Ecto neural progenitor cell (in vitro differentiated cells): Measurements from ENCODE around the gene IL33.
"Not testable (repeated sequence)": the region's sequence is repeated elsewhere in the genome, so short reads cannot be mapped to it uniquely, and the experiment has no call there.

Experiments
- DNase-seq: peaks from one replicate; pipeline ENCODE4 v3.0.0-alpha.2; 2018; ENCODE audit warnings: low spot score

IL33 gene

GRCh38 chr9:6215562-6215961, at the start of gene IL33:
Gene IL33 (plus strand): TSS chr9:6215807. CDS start chr9:6241695, 25,888 bp downstream.
- no peak for DNase-seq

- DNase-seq: no peak
These were observed 43.9 kb upstream of the IL33 start for GRCh38 chr9:6171667-6172066.

- no peak for DNase-seq
These were observed 41.7 kb upstream of the IL33 start for GRCh38 chr9:6173914-6174313.

GRCh38 chr9:6182549-6183226, 32.9 kb upstream of the IL33 start:
- not testable (repeated sequence) for DNase-seq

- DNase-seq: no peak
These were observed 32.4 kb upstream of the IL33 start for GRCh38 chr9:6183227-6183551.

- DNase-seq: no peak
These were observed 32.0 kb upstream of the IL33 start for GRCh38 chr9:6183627-6184026.

GRCh38 chr9:6184749-6185645, 30.6 kb upstream of the IL33 start:
- DNase-seq: no peak

GRCh38 chr9:6186691-6187090, 28.9 kb upstream of the IL33 start:
- DNase-seq: no peak

- no peak for DNase-seq
These were observed 28.3 kb upstream of the IL33 start for GRCh38 chr9:6187272-6187671.

- DNase-seq: no peak
These were observed 27.1 kb upstream of the IL33 start for GRCh38 chr9:6188466-6188865.

GRCh38 chr9:6188906-6189305, 26.7 kb upstream of the IL33 start:
- no peak for DNase-seq

GRCh38 chr9:6194934-6195333, 20.7 kb upstream of the IL33 start:
- no peak for DNase-seq

- DNase-seq: no peak
These were observed 19.8 kb upstream of the IL33 start for GRCh38 chr9:6195714-6196360.

GRCh38 chr9:6197330-6197729, 18.3 kb upstream of the IL33 start:
- DNase-seq: no peak

- DNase-seq: no peak
These were observed 17.4 kb upstream of the IL33 start for GRCh38 chr9:6198251-6198650.

- DNase-seq: no peak
These were observed 16.0 kb upstream of the IL33 start for GRCh38 chr9:6199596-6199995.

- no peak for DNase-seq
These were observed 14.8 kb upstream of the IL33 start for GRCh38 chr9:6200761-6201160.

GRCh38 chr9:6209966-6210365, 5.6 kb upstream of the IL33 start:
- no peak for DNase-seq

- DNase-seq: no peak
These were observed 2.8 kb upstream of the IL33 start for GRCh38 chr9:6212722-6213375.

GRCh38 chr9:6214434-6214833, 1.2 kb upstream of the IL33 start:
- DNase-seq: no peak

- no peak for DNase-seq
These were observed 704 bp upstream of the IL33 start for GRCh38 chr9:6214903-6215302.

GRCh38 chr9:6216002-6216401, 395 bp downstream of the IL33 start:
- DNase-seq: no peak

GRCh38 chr9:6216951-6217350, 1.3 kb downstream of the IL33 start:
- DNase-seq: no peak
